H1 (cell line): ENCODE measurements around the gene SYTL1. TPM values are rescaled to one million over a fixed set of nuclear protein-coding genes. Genes with fewer than 3 reads are reported as not detected.

Source experiments
- CTCF ChIA-PET: fragments of 300-600 bp; sonication (Branson Sonifier 250); formaldehyde crosslinking; loops from one replicate; lab custom pipeline; 2021; ENCODE audit not compliant: partially characterized antibody; lab: Charles Lee
- POLR2A ChIA-PET: fragments of 300-600 bp; sonication (Branson Sonifier 250); formaldehyde crosslinking; loops from one replicate; lab custom pipeline; 2021; ENCODE audit warnings: inconsistent platforms; ENCODE audit not compliant: partially characterized antibody; lab: Charles Lee
- DNase-seq, 2 experiments: peaks; one replicate each; pipeline versions ENCODE4 v3.0.0 to v3.0.0-alpha.2; 2010 to 2022; ENCODE audit warnings: low spot score in 2 of 2, low read depth in 1 of 2, mixed read lengths in 1 of 2
- FAIRE-seq: peaks from 2 replicates; lab custom pipeline; 2011; peaks lifted over from hg19 to GRCh38; lab: Jason Lieb, UNC
- H2AFZ ChIP-seq: 2 replicates; pipeline ENCODE4 v1.8.1; 2012; ENCODE audit warnings: low read length, inconsistent platforms
- H2AK5ac ChIP-seq: 2 replicates; pipeline ENCODE4 v1.6.1; 2013; ENCODE audit warnings: low read depth, low read length
- H2BK120ac ChIP-seq: replicated peaks from 2 replicates; pipeline ENCODE3; 2013; ENCODE audit warnings: low read depth, low read length, inconsistent platforms
- H2BK12ac ChIP-seq: 2 replicates; pipeline ENCODE4 v1.6.1; 2013; ENCODE audit warnings: low read depth, low read length
- H2BK15ac ChIP-seq: 2 replicates; pipeline ENCODE4 v1.6.1; 2013; ENCODE audit warnings: low read length
- H2BK20ac ChIP-seq: 2 replicates; pipeline ENCODE4 v1.6.1; 2013; ENCODE audit warnings: low read length
- H2BK5ac ChIP-seq: 2 replicates; pipeline ENCODE4 v1.6.1; 2013; ENCODE audit warnings: low read depth, low read length
- H3K14ac ChIP-seq: 2 replicates; pipeline ENCODE4 v1.6.1; 2013; ENCODE audit warnings: inconsistent platforms; ENCODE audit not compliant: insufficient read length
- H3K18ac ChIP-seq: 2 replicates; pipeline ENCODE4 v1.6.1; 2013; ENCODE audit warnings: low read length; ENCODE audit errors: extremely low read depth
- H3K23ac ChIP-seq: 2 replicates; pipeline ENCODE4 v1.6.1; 2013; ENCODE audit warnings: inconsistent platforms; ENCODE audit not compliant: insufficient read length
- H3K23me2 ChIP-seq: 2 replicates; pipeline ENCODE4 v1.6.1; 2013; ENCODE audit warnings: low read depth, low read length
- H3K27ac ChIP-seq: 2 replicates; pipeline ENCODE4 v1.6.1; 2011; ENCODE audit warnings: low read depth, low read length, inconsistent platforms
- H3K27me3 ChIP-seq, 4 experiments: replicated peaks in 1 of 4; 1 replicate in 1 of 4; 2 replicates in 3 of 4; pipeline versions ENCODE4 v1.6.1 to v1.8.1; 2011 to 2013; ENCODE audit warnings: low read length in 3 of 4, mild to moderate bottlenecking in 3 of 4, inconsistent platforms in 2 of 4, mixed read lengths in 2 of 4, moderate library complexity in 1 of 4; ENCODE audit not compliant: control insufficient read depth in 3 of 4, insufficient read depth in 3 of 4; ENCODE audit errors: extremely low read depth in 1 of 4
- H3K36me3 ChIP-seq, 4 experiments: 2 replicates each; pipeline versions ENCODE4 v1.6.1 to v1.8.1; 2011 to 2013; ENCODE audit warnings: mild to moderate bottlenecking in 4 of 4, low read length in 3 of 4, moderate library complexity in 2 of 4, control low read depth in 1 of 4, inconsistent platforms in 1 of 4; ENCODE audit not compliant: insufficient read depth in 4 of 4, control insufficient read depth in 2 of 4
- H3K4ac ChIP-seq: replicated peaks from 2 replicates; pipeline ENCODE3; 2013; ENCODE audit warnings: low read length, low read depth, mixed read lengths, inconsistent platforms; ENCODE audit not compliant: insufficient read length
- H3K4me1 ChIP-seq, 4 experiments: replicated peaks in 1 of 4; 1 replicate in 1 of 4; 2 replicates in 3 of 4; pipeline versions ENCODE4 v1.6.1 to v1.8.1; 2011 to 2013; ENCODE audit warnings: low read length in 3 of 4, inconsistent platforms in 2 of 4, mixed read lengths in 1 of 4; ENCODE audit not compliant: insufficient read depth in 4 of 4, control insufficient read depth in 3 of 4
- H3K4me2 ChIP-seq, 2 experiments: 2 replicates each; pipeline versions ENCODE4 v1.6.1 to v1.8.1; 2011 to 2013; ENCODE audit warnings: low read depth in 2 of 2, low read length in 2 of 2, control low read depth in 1 of 2, inconsistent platforms in 1 of 2, mild to moderate bottlenecking in 1 of 2; ENCODE audit not compliant: insufficient read depth in 1 of 2
- H3K4me3 ChIP-seq, 4 experiments: fragments of 200-600, 300-600 bp in 1 of 4; sonication (generic), shearing (Covaris generic), sonication (Bioruptor Twin) in 1 of 4; 2 replicates each; pipeline versions ENCODE4 v1.5.1 to v1.8.1; 2011 to 2016; ENCODE audit warnings: low read length in 4 of 4, low read depth in 3 of 4, control low read depth in 2 of 4, inconsistent platforms in 2 of 4, mild to moderate bottlenecking in 2 of 4, mixed read lengths in 1 of 4, moderate library complexity in 1 of 4; ENCODE audit not compliant: insufficient read depth in 2 of 4; ENCODE audit errors: extremely low read depth in 1 of 4
- H3K56ac ChIP-seq: replicated peaks from 2 replicates; pipeline ENCODE3; 2013; ENCODE audit warnings: low read depth, mild to moderate bottlenecking, mixed read lengths, low read length, inconsistent platforms; ENCODE audit not compliant: insufficient read length
- H3K79me1 ChIP-seq: 2 replicates; pipeline ENCODE4 v1.6.1; 2013; ENCODE audit warnings: low read depth, low read length, control low read depth
- H3K79me2 ChIP-seq, 2 experiments: 2 replicates each; pipeline versions ENCODE4 v1.6.1 to v1.8.1; 2012 to 2013; ENCODE audit warnings: low read length in 2 of 2, mild to moderate bottlenecking in 2 of 2, inconsistent platforms in 1 of 2; ENCODE audit not compliant: insufficient read depth in 2 of 2, control insufficient read depth in 1 of 2
- H3K9ac ChIP-seq, 4 experiments: replicated peaks in 1 of 4; 1 replicate in 1 of 4; 2 replicates in 3 of 4; pipeline versions ENCODE4 v1.6.1 to v1.8.1; 2011 to 2013; ENCODE audit warnings: low read depth in 3 of 4, low read length in 3 of 4, control low read depth in 2 of 4, mild to moderate bottlenecking in 2 of 4, moderate library complexity in 2 of 4, inconsistent platforms in 1 of 4; ENCODE audit errors: extremely low read depth in 1 of 4
- H3K9me3 ChIP-seq, 2 experiments: 2 replicates each; pipeline versions ENCODE4 v1.6.1 to v1.8.1; 2012 to 2013; ENCODE audit warnings: mild to moderate bottlenecking in 2 of 2, moderate library complexity in 2 of 2, control low read depth in 1 of 2, inconsistent platforms in 1 of 2, low read depth in 1 of 2, low read length in 1 of 2, mixed read lengths in 1 of 2; ENCODE audit not compliant: insufficient read depth in 2 of 2
- H4K20me1 ChIP-seq, 2 experiments: replicated peaks in 1 of 2; 2 replicates each; pipeline versions ENCODE3 to v1.8.1; 2011 to 2013; ENCODE audit warnings: inconsistent platforms in 2 of 2, low read length in 2 of 2, mild to moderate bottlenecking in 1 of 2; ENCODE audit not compliant: insufficient read depth in 2 of 2, control insufficient read depth in 1 of 2
- H4K5ac ChIP-seq: 2 replicates; pipeline ENCODE4 v1.6.1; 2013; ENCODE audit warnings: low read length, low read depth, mixed read lengths, inconsistent platforms; ENCODE audit not compliant: insufficient read length
- H4K8ac ChIP-seq: 2 replicates; pipeline ENCODE4 v1.8.0; 2013; ENCODE audit warnings: mild to moderate bottlenecking, moderate library complexity, low read length, inconsistent platforms; ENCODE audit not compliant: insufficient read depth; ENCODE audit errors: extremely low read depth
- H4K91ac ChIP-seq: replicated peaks from 2 replicates; pipeline ENCODE3; 2013; ENCODE audit warnings: low read length, mixed read lengths, inconsistent platforms; ENCODE audit not compliant: insufficient read length
- ASH2L ChIP-seq: fragments of 200-600, 300-600 bp; sonication (generic); IDR thresholded peaks from one replicate; pipeline ENCODE4 v1.7.1; 2017; ENCODE audit warnings: low read length
- CTCF ChIP-seq, 3 experiments: IDR thresholded peaks; 1 replicate in 2 of 3; 2 replicates in 1 of 3; pipeline versions ENCODE4 v1.5.1 to v1.6.1; 2011; ENCODE audit warnings: low read length in 3 of 3, mild to moderate bottlenecking in 3 of 3, inconsistent platforms in 2 of 3, low read depth in 1 of 3, moderate library complexity in 1 of 3; ENCODE audit not compliant: insufficient read depth in 1 of 3; ENCODE audit errors: control extremely low read depth in 1 of 3
- EZH2 ChIP-seq: fragments of 200-600 bp; sonication (generic); IDR thresholded peaks from 2 replicates; pipeline ENCODE4 v1.7.1; 2012; ENCODE audit warnings: low read depth, mild to moderate bottlenecking, moderate library complexity, low read length, inconsistent platforms; ENCODE audit not compliant: severe bottlenecking
- KDM4A ChIP-seq: IDR thresholded peaks from one replicate; pipeline ENCODE4 v1.7.1; 2012; ENCODE audit warnings: low read depth, mild to moderate bottlenecking, moderate library complexity, low read length, inconsistent platforms; ENCODE audit not compliant: severe bottlenecking
- SIN3A ChIP-seq, 2 experiments: IDR thresholded peaks in 1 of 2; conservative IDR thresholded peaks in 1 of 2; 2 replicates each; pipeline ENCODE4 v1.6.1; 2011 to 2012; ENCODE audit warnings: low read length in 2 of 2, improper control_type of control experiment in 1 of 2, low read depth in 1 of 2, mild to moderate bottlenecking in 1 of 2
- WGBS, 2 experiments: shearing (Covaris generic) in 1 of 2; methylation state at CpG; one replicate each; pipeline versions ENCODE4 v1.1.6 to v1.1.7; 2013 to 2015; ENCODE audit warnings: low lambda C conversion rate in 2 of 2, mixed read lengths in 2 of 2, inconsistent platforms in 1 of 2, low coverage in 1 of 2, missing lambda C conversion rate in 1 of 2; ENCODE audit not compliant: insufficient replicate concordance in 2 of 2, insufficient coverage in 1 of 2, insufficient read length in 1 of 2; ENCODE audit errors: extremely low coverage in 1 of 2, missing lambda C conversion rate in 1 of 2; 5-methylcytosine and 5-hydroxymethylcytosine counted together
- polyA plus RNA-seq, 7 experiments: library from polyadenylated mRNA; depleted of rRNA in 3 of 7; stranded (reverse) in 5 of 7; unstranded in 2 of 7; fragments of >200 nt in 5 of 7; fragments of 200-250 nt in 2 of 7; gene quantifications; 1 replicate in 5 of 7; 2 replicates in 1 of 7; 4 replicates in 1 of 7; pipeline versions ENCODE4 v1.2.1 to v1.2.3, GENCODE V29; 2011 to 2013; ENCODE audit warnings: missing spikeins in 2 of 7, mixed read lengths in 2 of 7
- total RNA-seq: library from RNA; stranded (reverse); fragmentation: NEBNext Ultra II Directional; extraction: Animal tissue kit (Norgen Biotek cat#: 25700); gene quantifications from 2 replicates; pipeline ENCODE4 v1.2.1, GENCODE V29; 2021

SYTL1 gene
- total and polyA plus RNA-seq, 2 of the 8 experiments (the other 6 are each of a cell fraction or from before 2014, with no cell fraction given), result 6.4 to 19.5 TPM

GRCh38 chr1:27316860-27317259 is 25.0 kb upstream of the SYTL1 start:
- no peaks in the 10 kb centered on the region for H4K20me1 ChIP-seq
- no peak overlapping the region for H2BK5ac ChIP-seq
- DNase-seq, result no peak
- no peak overlapping the region for H3K14ac ChIP-seq
- H3K4me1 ChIP-seq, result 0 out of 7 replicates have a peak, but pooled peaks cover 0 to 2% (median 0%) of the 10 kb centered on the region in 4 experiments
- no peak for FAIRE-seq
- no peaks in the 10 kb centered on the region for H3K36me3 ChIP-seq
- H2BK12ac ChIP-seq, result no peak overlapping the region
- no peak overlapping the region for H3K18ac ChIP-seq
- H4K91ac ChIP-seq, result no peak overlapping the region
- ChIA-PET CTCF (interaction anchor here (0.6 to 13.1 kb wide), 14 partner anchors 9 to 352 kb away, joined by 3 to 202 read pairs (median 4); partner anchors contain the start of gene MAP3K6), POLR2A (interaction anchor here (0.6 to 2.9 kb wide), 2 partner anchors 10 to 77 kb away, joined by 3 to 12 read pairs; no protein-coding TSS in a partner anchor)
- H3K79me1 ChIP-seq, result no peaks in the 10 kb centered on the region
- H3K27ac ChIP-seq, result no peak overlapping the region
- no peak overlapping the region for H3K23ac ChIP-seq
- no peak overlapping the region for H3K56ac ChIP-seq
- no peak overlapping the region for H4K5ac ChIP-seq
- H2BK15ac ChIP-seq, result no peak overlapping the region
- WGBS, 2 experiments, result 89% methylated on average over 5 of the region's 5 CpGs; no CpG with 5 or more reads in 1 of the 2 experiments
- TF ChIP-seq SIN3A (conservative IDR thresholded peaks at IDR 0.05 in 1 of 2, IDR thresholded peaks at IDR 0.05 in 1 of 2; ENCODE audit: low read depth in 1 of 2, low read length in 2 of 2) (no peak), ASH2L (no peak), KDM4A (no peak), CTCF (IDR thresholded peaks at IDR 0.05; ENCODE audit: control extremely low read depth in 1 of 3, insufficient read depth in 1 of 3, low read depth in 1 of 3, low read length in 3 of 3) (no peak), EZH2 (no peak)
- H2AFZ ChIP-seq, result no peak overlapping the region
- no peak overlapping the region for H3K9ac ChIP-seq
- no peak overlapping the region for H4K8ac ChIP-seq
- H2BK120ac ChIP-seq, result no peak overlapping the region
- H3K27me3 ChIP-seq, result peaks cover 0 to 3% (median 0%) of the 10 kb centered on the region in 4 experiments; a peak in 1 of 7 replicates
- no peak overlapping the region for H3K4ac ChIP-seq
- H3K23me2 ChIP-seq, result no peaks in the 10 kb centered on the region
- no peaks in the 10 kb centered on the region for H3K9me3 ChIP-seq
- no peak overlapping the region for H2AK5ac ChIP-seq
- no peaks in the 10 kb centered on the region for H3K79me2 ChIP-seq
- H2BK20ac ChIP-seq, result no peak overlapping the region
- H3K4me2 ChIP-seq, result no peak overlapping the region
- no peak overlapping the region for H3K4me3 ChIP-seq
